HL-60 (cell line): ENCODE results near the gene SLC25A26.

Experiments used
- DNase-seq, 2 experiments: peaks; one replicate each; pipeline ENCODE4 v3.0.0-alpha.2; 2010 to 2020; ENCODE audit warnings: low read depth in 1 of 2, low spot score in 1 of 2
- H3K27ac ChIP-seq: fragments of 250-450 bp; sonication (Bioruptor Pico); replicated peaks from 2 replicates; pipeline ENCODE4 v1.5.1; 2020; ENCODE audit warnings: mild to moderate bottlenecking, moderate library complexity
- H3K27me3 ChIP-seq: fragments of 250-450 bp; sonication (Bioruptor Pico); 2 replicates; pipeline ENCODE4 v1.5.1; 2021; ENCODE audit warnings: mild to moderate bottlenecking, moderate library complexity; ENCODE audit not compliant: insufficient read depth, poor library complexity, severe bottlenecking
- H3K4me3 ChIP-seq: replicated peaks from 2 replicates; pipeline ENCODE4 v1.5.1; 2011; ENCODE audit warnings: mild to moderate bottlenecking, control low read depth, low read length; ENCODE audit not compliant: insufficient read depth
- GABPA ChIP-seq: IDR thresholded peaks from 2 replicates; pipeline ENCODE4 v1.6.1; 2012; ENCODE audit warnings: low read depth
- POLR2AphosphoS5 ChIP-seq: IDR thresholded peaks from 2 replicates; pipeline ENCODE4 v1.6.1; 2012; ENCODE audit warnings: low read depth
- SPI1 ChIP-seq: IDR thresholded peaks from 2 replicates; pipeline ENCODE4 v1.6.1; 2012; ENCODE audit warnings: low read depth, mild to moderate bottlenecking, borderline replicate concordance
- TF ChIP-seq, protein P1 (sequence below): IDR thresholded peaks from one replicate; pipeline ENCODE4 v1.5.1; 2011; ENCODE audit warnings: low read length, control low read depth, inconsistent platforms; ENCODE audit not compliant: insufficient read depth
- TF ChIP-seq, protein P2 (sequence below): IDR thresholded peaks from 2 replicates; pipeline ENCODE4 v1.6.1; 2012; ENCODE audit warnings: low read depth; ENCODE audit not compliant: insufficient replicate concordance

SLC25A26 gene

DNA sequence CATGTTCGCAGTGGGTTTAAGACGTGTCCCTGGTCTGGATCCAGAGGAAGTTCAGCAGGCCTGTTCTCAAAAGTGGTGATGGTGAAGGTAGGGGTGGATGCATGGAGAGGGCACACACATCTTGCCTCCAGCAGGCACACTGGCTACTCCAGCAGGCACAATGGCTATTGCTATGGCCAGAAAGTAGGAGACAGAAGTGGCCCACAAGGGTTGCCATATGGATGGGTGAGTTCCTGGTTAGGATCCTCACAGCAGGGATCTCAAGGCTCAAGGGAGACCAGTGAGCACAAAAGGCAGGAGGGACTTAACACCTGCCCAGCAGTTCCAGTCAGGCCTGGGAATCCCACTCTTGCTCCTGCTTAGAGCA lies 172.1 kb downstream of the SLC25A26 start:
- no peaks in the 10 kb centered on the region for H3K27me3 ChIP-seq
- H3K27ac ChIP-seq = no peak overlapping the region
- H3K4me3 ChIP-seq = no peak overlapping the region
- no peak for TF ChIP-seq GABPA
- TF ChIP-seq SPI1 = no peak
- TF ChIP-seq, protein P1, sequence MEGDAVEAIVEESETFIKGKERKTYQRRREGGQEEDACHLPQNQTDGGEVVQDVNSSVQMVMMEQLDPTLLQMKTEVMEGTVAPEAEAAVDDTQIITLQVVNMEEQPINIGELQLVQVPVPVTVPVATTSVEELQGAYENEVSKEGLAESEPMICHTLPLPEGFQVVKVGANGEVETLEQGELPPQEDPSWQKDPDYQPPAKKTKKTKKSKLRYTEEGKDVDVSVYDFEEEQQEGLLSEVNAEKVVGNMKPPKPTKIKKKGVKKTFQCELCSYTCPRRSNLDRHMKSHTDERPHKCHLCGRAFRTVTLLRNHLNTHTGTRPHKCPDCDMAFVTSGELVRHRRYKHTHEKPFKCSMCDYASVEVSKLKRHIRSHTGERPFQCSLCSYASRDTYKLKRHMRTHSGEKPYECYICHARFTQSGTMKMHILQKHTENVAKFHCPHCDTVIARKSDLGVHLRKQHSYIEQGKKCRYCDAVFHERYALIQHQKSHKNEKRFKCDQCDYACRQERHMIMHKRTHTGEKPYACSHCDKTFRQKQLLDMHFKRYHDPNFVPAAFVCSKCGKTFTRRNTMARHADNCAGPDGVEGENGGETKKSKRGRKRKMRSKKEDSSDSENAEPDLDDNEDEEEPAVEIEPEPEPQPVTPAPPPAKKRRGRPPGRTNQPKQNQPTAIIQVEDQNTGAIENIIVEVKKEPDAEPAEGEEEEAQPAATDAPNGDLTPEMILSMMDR = no peak
- TF ChIP-seq, protein P2, sequence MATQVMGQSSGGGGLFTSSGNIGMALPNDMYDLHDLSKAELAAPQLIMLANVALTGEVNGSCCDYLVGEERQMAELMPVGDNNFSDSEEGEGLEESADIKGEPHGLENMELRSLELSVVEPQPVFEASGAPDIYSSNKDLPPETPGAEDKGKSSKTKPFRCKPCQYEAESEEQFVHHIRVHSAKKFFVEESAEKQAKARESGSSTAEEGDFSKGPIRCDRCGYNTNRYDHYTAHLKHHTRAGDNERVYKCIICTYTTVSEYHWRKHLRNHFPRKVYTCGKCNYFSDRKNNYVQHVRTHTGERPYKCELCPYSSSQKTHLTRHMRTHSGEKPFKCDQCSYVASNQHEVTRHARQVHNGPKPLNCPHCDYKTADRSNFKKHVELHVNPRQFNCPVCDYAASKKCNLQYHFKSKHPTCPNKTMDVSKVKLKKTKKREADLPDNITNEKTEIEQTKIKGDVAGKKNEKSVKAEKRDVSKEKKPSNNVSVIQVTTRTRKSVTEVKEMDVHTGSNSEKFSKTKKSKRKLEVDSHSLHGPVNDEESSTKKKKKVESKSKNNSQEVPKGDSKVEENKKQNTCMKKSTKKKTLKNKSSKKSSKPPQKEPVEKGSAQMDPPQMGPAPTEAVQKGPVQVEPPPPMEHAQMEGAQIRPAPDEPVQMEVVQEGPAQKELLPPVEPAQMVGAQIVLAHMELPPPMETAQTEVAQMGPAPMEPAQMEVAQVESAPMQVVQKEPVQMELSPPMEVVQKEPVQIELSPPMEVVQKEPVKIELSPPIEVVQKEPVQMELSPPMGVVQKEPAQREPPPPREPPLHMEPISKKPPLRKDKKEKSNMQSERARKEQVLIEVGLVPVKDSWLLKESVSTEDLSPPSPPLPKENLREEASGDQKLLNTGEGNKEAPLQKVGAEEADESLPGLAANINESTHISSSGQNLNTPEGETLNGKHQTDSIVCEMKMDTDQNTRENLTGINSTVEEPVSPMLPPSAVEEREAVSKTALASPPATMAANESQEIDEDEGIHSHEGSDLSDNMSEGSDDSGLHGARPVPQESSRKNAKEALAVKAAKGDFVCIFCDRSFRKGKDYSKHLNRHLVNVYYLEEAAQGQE = no peak
- no peak for DNase-seq

DNA sequence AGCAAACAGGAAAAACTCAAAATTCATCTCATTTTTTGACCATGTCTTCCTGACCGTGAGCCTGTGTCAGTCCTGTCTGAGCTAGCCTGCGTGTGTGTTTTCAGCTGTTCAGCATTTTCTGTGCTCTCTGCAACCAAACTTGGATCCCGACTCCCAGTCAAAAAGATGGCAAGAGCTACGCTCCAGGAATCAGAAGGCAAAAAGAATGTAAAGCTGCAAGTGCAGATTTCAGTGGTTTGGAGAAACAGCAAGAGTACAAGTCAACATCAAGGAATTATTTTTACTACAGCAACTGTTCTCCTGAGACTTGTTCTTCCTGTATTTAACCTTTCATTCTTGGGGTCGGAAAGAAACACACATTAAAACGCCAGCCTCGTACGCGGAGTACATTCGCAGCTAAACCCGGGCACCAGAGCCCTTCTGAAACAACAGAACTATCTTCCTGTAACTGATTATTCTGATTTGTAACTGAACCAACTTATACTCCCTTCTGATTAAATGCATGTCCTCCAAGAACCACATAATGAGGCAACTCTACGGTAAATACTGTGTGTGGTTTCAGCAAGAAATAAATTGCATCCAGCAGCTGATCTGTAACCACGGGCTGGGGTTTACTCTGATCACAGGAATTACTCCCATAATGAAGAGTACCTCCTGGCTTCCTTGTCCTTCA lies 172.7 kb downstream of the SLC25A26 start:
- H3K27me3 ChIP-seq = no peaks in the 10 kb centered on the region
- TF ChIP-seq SPI1 (no peak), POLR2AphosphoS5 (no peak), GABPA (no peak)
- TF ChIP-seq, protein P1 = no peak
- TF ChIP-seq, protein P2 = no peak
- H3K4me3 ChIP-seq = no peak overlapping the region
- H3K27ac ChIP-seq = no peak overlapping the region
- DNase-seq = no peak

DNA sequence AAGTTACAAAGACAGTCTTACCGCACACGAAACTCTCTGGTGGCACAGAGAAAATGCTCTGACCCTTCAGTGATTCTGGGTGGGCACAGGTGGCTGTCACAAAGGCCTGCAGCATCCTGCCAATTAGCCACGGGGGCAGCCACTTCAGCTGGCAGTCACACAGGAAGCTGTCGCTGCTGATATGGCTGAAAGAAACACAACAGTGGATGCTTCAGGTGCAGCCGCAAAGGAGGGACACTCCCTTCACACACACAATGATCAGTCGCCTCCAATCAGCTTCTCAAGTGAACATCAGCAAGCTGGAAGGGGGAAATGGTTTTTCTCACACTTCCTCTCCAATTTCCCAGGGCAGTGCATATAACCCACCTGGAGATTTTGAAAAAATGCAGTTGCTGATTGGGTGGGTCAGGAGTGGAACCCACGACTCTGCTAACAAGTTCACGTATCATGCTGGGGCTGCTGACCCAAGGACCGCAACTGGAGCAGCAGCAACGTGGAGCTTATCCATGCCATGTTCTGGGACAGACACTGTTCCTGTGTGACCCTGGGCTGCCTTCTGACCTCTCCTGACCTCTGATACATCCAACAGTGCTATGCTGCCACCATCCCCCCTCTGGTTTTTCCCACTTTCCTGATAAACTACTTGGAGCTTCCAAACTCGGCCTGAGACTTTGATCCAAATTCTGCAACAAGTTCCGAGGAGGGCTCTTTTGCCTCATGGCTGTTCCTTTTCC lies 173.4 kb downstream of the SLC25A26 start:
- no peak overlapping the region for H3K27ac ChIP-seq
- no peak overlapping the region for H3K4me3 ChIP-seq
- H3K27me3 ChIP-seq = no peaks in the 10 kb centered on the region
- TF ChIP-seq, protein P2 = no peak
- no peak for TF ChIP-seq POLR2AphosphoS5
- TF ChIP-seq SPI1 = no peak
- TF ChIP-seq, protein P1 = no peak
- no peak for TF ChIP-seq GABPA
- DNase-seq = no peak
